Activated naive CD4-positive, alpha-beta T cell treated with anti-CD3 and anti-CD28 coated beads, Interleukin-2, amount 50 U/mL, for 24 hours (primary cell): Measurements from ENCODE around the gene PGC.

Experiments
- H3K27ac Mint-ChIP-seq: one replicate; pipeline ENCODE4 v1.8.0; 2021; ENCODE audit warnings: mild to moderate bottlenecking, mixed read lengths
- H3K27me3 Mint-ChIP-seq: one replicate; pipeline ENCODE4 v1.8.0; 2021; ENCODE audit warnings: mixed read lengths
- H3K36me3 Mint-ChIP-seq: one replicate; pipeline ENCODE4 v1.8.0; 2021; ENCODE audit warnings: mixed read lengths
- H3K4me1 Mint-ChIP-seq: one replicate; pipeline ENCODE4 v1.8.0; 2021; ENCODE audit warnings: mixed read lengths
- H3K4me3 Mint-ChIP-seq: one replicate; pipeline ENCODE4 v1.8.0; 2021; ENCODE audit warnings: mild to moderate bottlenecking, mixed read lengths
- H3K9me3 Mint-ChIP-seq: one replicate; pipeline ENCODE4 v1.8.0; 2021; ENCODE audit warnings: mixed read lengths

The PGC gene

DNA sequence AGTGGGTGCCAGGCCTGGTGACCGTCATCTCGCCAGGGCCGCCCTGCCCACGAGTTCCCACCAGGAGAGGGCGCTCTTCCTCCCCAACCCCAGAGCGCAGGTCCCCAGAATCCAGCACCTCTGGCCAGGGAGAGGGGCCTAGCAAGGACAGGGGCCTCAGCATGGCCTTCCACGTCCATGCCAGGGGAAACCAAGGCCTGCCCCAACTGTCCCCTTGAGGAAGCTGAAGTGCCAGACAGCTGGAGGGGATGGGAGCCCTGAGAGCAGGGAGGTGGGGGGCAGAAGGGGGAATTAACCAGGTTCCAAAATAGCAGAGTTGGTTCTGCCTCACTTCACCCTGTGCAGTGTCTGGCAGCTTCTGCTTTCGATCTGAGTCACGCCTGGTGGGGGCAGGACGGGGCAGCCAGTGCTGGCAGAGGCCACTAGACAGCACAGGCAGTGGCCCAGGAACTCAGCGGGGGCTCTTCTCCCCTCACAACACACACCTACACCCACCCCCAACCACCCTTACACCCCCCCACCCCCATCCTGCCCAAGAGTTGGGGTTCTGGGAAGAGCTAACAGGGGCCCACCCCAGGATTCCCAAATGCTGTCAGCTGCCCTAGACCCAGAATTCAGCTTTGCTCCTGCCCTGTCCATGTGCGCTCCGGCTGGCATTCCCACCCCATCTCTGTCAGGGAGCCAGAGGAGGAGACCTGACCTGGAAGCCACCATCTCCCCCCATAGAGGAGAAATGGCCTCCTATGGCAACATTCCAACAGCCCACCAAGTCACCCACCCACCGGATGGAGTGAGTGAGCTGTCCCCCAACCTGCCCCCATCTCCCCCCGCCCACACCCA lies 41.0 kb downstream of the PGC start:
- Mint-ChIP-seq H3K27me3 (no peaks in the 10 kb centered on the region), H3K4me3 (peak overlapping the region; percentile 39), H3K27ac (peak overlapping the region; percentile 99), H3K36me3 (no peaks in the 10 kb centered on the region), H3K9me3 (no peaks in the 10 kb centered on the region), H3K4me1 (peaks cover 35% of the 10 kb centered on the region)

- no peaks in the 10 kb centered on the region for H3K27me3 Mint-ChIP-seq
- H3K4me3 Mint-ChIP-seq = no peak overlapping the region
- H3K27ac Mint-ChIP-seq = no peak overlapping the region
- H3K4me1 Mint-ChIP-seq = peaks cover 35% of the 10 kb centered on the region
- no peaks in the 10 kb centered on the region for H3K36me3 Mint-ChIP-seq
- H3K9me3 Mint-ChIP-seq = no peaks in the 10 kb centered on the region
These were observed 41.7 kb downstream of the PGC start for GRCh38 chr6:41705311-41705995.

GRCh38 chr6:41704656-41705310 lies 42.4 kb downstream of the PGC start:
- peak overlapping the region; percentile 68 for H3K27ac Mint-ChIP-seq

DNA sequence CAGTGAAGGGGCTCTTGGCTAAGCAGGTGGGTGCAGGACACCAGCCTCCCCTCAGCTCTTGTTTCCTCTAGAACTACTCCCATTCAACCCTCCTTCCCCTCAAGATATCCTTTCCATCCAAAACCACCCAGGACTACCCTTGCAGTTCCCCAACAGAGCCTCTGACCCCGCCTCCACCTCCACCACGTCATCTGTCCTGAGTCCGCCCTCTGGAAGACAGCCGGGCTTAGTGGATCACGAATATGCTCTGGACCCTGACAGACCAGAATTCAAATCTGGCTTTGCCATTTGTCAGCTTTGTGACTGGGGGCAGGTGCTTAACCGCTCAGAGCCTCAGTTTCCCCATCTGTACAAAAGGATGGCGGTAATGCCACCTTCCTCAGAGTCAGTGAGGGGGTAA lies 43.2 kb downstream of the PGC start:
- no peaks in the 10 kb centered on the region for H3K9me3 Mint-ChIP-seq
- H3K4me3 Mint-ChIP-seq = no peak overlapping the region
- no peaks in the 10 kb centered on the region for H3K27me3 Mint-ChIP-seq
- no peaks in the 10 kb centered on the region for H3K36me3 Mint-ChIP-seq
- no peak overlapping the region for H3K27ac Mint-ChIP-seq
- H3K4me1 Mint-ChIP-seq = peaks cover 35% of the 10 kb centered on the region

More at GRCh38 chr6:41704656-41705310, 42.4 kb downstream of the PGC start:
- Mint-ChIP-seq H3K27me3 (no peaks in the 10 kb centered on the region), H3K4me1 (peaks cover 35% of the 10 kb centered on the region), H3K4me3 (no peak overlapping the region), H3K9me3 (no peaks in the 10 kb centered on the region), H3K36me3 (no peaks in the 10 kb centered on the region)

GRCh38 chr6:41702771-41703494 lies 44.3 kb downstream of the PGC start:
- H3K27ac Mint-ChIP-seq = no peak overlapping the region
- no peak overlapping the region for H3K4me3 Mint-ChIP-seq
- H3K4me1 Mint-ChIP-seq = peaks cover 26% of the 10 kb centered on the region
- no peaks in the 10 kb centered on the region for H3K27me3 Mint-ChIP-seq
- no peaks in the 10 kb centered on the region for H3K9me3 Mint-ChIP-seq
- no peaks in the 10 kb centered on the region for H3K36me3 Mint-ChIP-seq

GRCh38 chr6:41702089-41702745 lies 45.0 kb downstream of the PGC start:
- peaks cover 19% of the 10 kb centered on the region for H3K4me1 Mint-ChIP-seq
- H3K9me3 Mint-ChIP-seq = no peaks in the 10 kb centered on the region
- H3K27ac Mint-ChIP-seq = no peak overlapping the region
- H3K36me3 Mint-ChIP-seq = no peaks in the 10 kb centered on the region
- H3K4me3 Mint-ChIP-seq = no peak overlapping the region
- no peaks in the 10 kb centered on the region for H3K27me3 Mint-ChIP-seq

GRCh38 chr6:41700463-41701347 lies 46.5 kb downstream of the PGC start:
- no peaks in the 10 kb centered on the region for H3K27me3 Mint-ChIP-seq
- no peak overlapping the region for H3K4me3 Mint-ChIP-seq
- no peaks in the 10 kb centered on the region for H3K36me3 Mint-ChIP-seq
- H3K27ac Mint-ChIP-seq = no peak overlapping the region
- H3K4me1 Mint-ChIP-seq = peaks cover 4% of the 10 kb centered on the region
- no peaks in the 10 kb centered on the region for H3K9me3 Mint-ChIP-seq

- Mint-ChIP-seq H3K4me1 (no peaks in the 10 kb centered on the region), H3K27me3 (no peaks in the 10 kb centered on the region), H3K36me3 (no peaks in the 10 kb centered on the region)
These were observed 48.1 kb downstream of the PGC start for GRCh38 chr6:41699063-41699462.

GRCh38 chr6:41697861-41698781 lies 49.1 kb downstream of the PGC start:
- Mint-ChIP-seq H3K36me3 (no peaks in the 10 kb centered on the region), H3K27ac (peak overlapping the region; percentile 23), H3K27me3 (no peaks in the 10 kb centered on the region), H3K4me3 (no peak overlapping the region), H3K4me1 (no peaks in the 10 kb centered on the region), H3K9me3 (no peaks in the 10 kb centered on the region)

More at GRCh38 chr6:41699063-41699462, 48.1 kb downstream of the PGC start:
- Mint-ChIP-seq H3K27ac (no peak overlapping the region), H3K4me3 (no peak overlapping the region), H3K9me3 (no peaks in the 10 kb centered on the region)

DNA sequence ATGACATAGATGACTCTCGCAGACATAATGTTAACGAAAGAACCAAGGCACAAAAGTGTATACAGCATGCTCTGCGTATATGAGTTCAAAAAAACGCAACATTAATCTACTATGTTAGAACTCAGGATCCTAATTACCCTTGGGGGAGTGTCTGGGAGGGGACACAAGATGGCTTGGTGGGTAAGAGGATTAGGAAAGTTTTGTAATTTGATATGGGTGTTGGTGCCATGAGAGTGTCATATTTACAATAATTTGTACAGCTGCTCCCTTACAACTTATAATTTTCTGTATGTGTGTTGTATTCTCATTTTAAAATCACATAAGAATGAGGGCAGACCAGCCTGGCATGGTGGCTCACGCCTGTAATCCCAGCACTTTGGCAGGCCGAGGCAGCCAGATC lies 50.4 kb downstream of the PGC start:
- no peaks in the 10 kb centered on the region for H3K9me3 Mint-ChIP-seq

DNA sequence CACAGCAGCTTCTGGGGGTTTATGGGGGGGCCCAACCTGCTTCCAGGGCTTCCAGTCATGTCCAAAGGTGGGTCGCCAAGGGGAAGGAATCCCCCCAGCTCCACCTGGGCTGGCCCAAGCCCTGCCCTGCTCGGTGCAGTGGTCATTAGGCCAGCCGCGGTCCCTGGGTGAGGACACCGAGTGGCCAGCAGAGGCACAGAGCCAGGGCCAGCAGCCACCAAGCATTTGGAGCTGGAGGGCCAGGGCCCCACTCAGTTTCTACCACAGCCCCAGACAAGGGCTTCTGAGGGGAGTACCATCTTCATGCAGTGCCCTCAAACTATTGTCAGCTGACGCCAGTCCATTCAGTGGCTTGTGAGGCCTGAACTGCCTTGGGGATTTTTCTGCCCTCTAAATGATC lies 51.4 kb downstream of the PGC start:
- Mint-ChIP-seq H3K27me3 (no peaks in the 10 kb centered on the region), H3K36me3 (no peaks in the 10 kb centered on the region), H3K9me3 (no peaks in the 10 kb centered on the region), H3K27ac (no peak overlapping the region), H3K4me3 (no peak overlapping the region), H3K4me1 (no peaks in the 10 kb centered on the region)

More for the DNA sequence above, 50.4 kb downstream of the PGC start:
- no peak overlapping the region for H3K4me3 Mint-ChIP-seq
- no peak overlapping the region for H3K27ac Mint-ChIP-seq
- no peaks in the 10 kb centered on the region for H3K27me3 Mint-ChIP-seq
- H3K4me1 Mint-ChIP-seq = no peaks in the 10 kb centered on the region
- H3K36me3 Mint-ChIP-seq = no peaks in the 10 kb centered on the region

DNA sequence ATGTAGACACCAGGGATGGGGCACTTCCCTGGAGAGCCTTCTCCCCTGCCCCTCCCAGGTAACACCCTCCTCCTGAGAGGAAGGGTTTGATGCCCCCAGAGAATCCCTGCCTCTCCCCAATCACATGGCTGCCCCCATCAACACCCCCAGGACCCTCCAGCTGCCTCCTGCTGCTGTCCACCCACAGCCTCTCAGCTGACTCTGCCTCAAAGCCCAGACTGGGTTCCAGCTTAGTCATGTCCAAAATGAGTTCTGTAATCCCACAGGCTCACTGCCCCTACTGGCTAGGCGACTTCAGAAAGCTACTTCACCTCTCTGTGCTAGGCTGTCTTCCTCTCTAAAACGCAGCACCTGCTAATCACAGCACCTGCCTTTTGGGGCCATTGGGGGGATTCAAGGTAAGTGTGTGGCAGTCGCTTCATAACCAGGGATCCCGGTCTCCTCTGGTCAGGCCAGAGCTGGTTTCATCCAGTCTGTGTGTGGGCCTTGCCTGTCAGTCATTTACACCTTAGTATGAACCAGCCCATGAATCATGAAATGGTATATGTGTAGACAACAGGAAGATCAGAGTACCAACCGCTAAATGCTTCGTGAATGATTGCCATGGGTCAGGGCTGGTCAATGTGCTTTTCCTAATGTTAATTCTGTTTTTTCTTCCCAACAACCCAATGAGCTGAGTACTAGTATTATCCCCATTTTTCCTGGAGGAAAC lies 52.2 kb downstream of the PGC start:
- Mint-ChIP-seq H3K27ac (peak overlapping the region; percentile 38), H3K4me3 (no peak overlapping the region), H3K4me1 (no peaks in the 10 kb centered on the region), H3K36me3 (no peaks in the 10 kb centered on the region), H3K27me3 (no peaks in the 10 kb centered on the region), H3K9me3 (no peaks in the 10 kb centered on the region)
